BE2C (cell line): ENCODE measurements around the gene SCYGR4.

ENCODE experiments used
- DNase-seq: peaks from one replicate; pipeline ENCODE4 v3.0.0-alpha.2; 2020
- H3K27me3 ChIP-seq: fragments of 250-450 bp; sonication (Bioruptor Pico); 2 replicates; pipeline ENCODE4 v1.5.1; 2020; ENCODE audit warnings: mild to moderate bottlenecking
- H3K36me3 ChIP-seq: fragments of 250-450 bp; sonication (Bioruptor Pico); 2 replicates; pipeline ENCODE4 v1.5.1; 2020; ENCODE audit warnings: mild to moderate bottlenecking
- H3K4me1 ChIP-seq: fragments of 250-450 bp; sonication (Bioruptor Pico); 2 replicates; pipeline ENCODE4 v1.5.1; 2020
- H3K4me3 ChIP-seq: 2 replicates; pipeline ENCODE4 v1.5.1; 2011; ENCODE audit warnings: low read depth, low read length
- H3K9me3 ChIP-seq: fragments of 250-450 bp; sonication (Bioruptor Pico); 2 replicates; pipeline ENCODE4 v1.5.1; 2020
- TF ChIP-seq, protein P1 (sequence below): IDR thresholded peaks from 2 replicates; pipeline ENCODE4 v1.5.1; 2012; ENCODE audit warnings: mild to moderate bottlenecking, low read depth, low read length

The SCYGR4 gene

DNA sequence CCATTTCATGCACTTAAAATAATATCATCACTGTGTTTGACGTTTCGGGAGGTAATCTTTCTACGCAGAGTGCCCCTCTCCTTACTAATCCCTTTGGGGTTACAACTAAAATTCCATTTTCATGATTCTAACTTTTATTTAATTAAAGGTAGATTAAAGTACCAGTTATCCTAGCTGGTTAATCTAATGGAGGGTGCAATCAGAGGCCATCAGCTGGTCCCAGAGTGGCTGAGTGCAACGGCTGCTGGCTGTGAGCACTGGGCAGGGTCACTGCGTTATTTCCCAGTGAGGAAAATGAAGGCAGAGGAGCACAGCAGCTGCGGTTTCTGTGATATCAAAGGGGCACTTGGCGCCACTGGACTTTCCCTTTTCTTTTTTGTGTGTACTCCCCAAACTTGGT is 12.1 kb downstream of the SCYGR4 start:
- H3K4me1 ChIP-seq = no peaks in the 10 kb centered on the region; the same call in none of the 2 replicates
- H3K9me3 ChIP-seq = no peaks in the 10 kb centered on the region
- H3K27me3 ChIP-seq = no peaks in the 10 kb centered on the region
- peak; percentile 66 for DNase-seq
- TF ChIP-seq, protein P1, sequence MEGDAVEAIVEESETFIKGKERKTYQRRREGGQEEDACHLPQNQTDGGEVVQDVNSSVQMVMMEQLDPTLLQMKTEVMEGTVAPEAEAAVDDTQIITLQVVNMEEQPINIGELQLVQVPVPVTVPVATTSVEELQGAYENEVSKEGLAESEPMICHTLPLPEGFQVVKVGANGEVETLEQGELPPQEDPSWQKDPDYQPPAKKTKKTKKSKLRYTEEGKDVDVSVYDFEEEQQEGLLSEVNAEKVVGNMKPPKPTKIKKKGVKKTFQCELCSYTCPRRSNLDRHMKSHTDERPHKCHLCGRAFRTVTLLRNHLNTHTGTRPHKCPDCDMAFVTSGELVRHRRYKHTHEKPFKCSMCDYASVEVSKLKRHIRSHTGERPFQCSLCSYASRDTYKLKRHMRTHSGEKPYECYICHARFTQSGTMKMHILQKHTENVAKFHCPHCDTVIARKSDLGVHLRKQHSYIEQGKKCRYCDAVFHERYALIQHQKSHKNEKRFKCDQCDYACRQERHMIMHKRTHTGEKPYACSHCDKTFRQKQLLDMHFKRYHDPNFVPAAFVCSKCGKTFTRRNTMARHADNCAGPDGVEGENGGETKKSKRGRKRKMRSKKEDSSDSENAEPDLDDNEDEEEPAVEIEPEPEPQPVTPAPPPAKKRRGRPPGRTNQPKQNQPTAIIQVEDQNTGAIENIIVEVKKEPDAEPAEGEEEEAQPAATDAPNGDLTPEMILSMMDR = no peak
- no peaks in the 10 kb centered on the region for H3K36me3 ChIP-seq
- peak overlapping the region; percentile 2; the same call in 1 of the 2 replicates for H3K4me3 ChIP-seq

DNA sequence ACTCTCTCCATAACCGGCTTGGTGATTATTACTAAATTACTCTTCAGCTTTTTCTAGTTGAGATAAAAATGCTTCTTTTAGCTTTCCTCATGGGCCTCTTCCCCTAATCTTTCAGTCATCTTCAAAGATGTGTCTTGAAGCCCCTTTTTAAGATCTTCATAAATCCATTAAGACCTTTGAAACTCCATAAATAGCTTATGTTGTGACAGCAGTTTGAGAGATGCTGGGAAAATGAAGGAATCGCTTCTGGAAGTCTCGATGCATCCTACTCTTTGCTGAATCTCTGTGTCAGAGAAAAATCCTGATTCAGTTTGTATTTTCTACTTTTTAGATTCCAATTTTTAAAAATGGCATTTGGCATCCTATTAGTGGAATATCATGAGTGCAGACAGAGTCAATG is 13.0 kb downstream of the SCYGR4 start:
- Histone ChIP-seq H3K36me3 (no peaks in the 10 kb centered on the region), H3K27me3 (no peaks in the 10 kb centered on the region), H3K4me1 (no peaks in the 10 kb centered on the region; the same call in none of the 2 replicates), H3K9me3 (no peaks in the 10 kb centered on the region), H3K4me3 (no peak overlapping the region)
- TF ChIP-seq, protein P1 = no peak
- no peak for DNase-seq

DNA sequence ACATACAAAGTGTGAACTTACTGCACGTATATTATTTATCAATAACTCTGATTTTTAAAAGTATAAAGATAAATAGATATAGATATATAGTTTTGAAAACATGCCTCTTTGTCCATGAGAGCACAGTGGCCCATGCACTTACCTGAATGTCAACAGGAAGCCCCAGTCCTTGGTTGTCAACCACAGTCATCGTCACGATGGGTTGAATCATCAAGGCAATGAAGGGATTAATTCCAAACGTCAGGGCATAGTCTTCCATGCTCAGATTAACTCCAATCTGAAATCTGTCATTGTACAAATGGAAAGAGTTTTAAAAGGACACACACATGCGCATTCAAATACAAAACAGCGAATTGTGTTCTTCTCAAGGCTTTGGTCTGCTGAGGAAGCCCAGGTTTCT is 15.5 kb downstream of the SCYGR4 start:
- DNase-seq = no peak
- no peaks in the 10 kb centered on the region for H3K36me3 ChIP-seq
- H3K9me3 ChIP-seq = no peaks in the 10 kb centered on the region
- no peak overlapping the region for H3K4me3 ChIP-seq
- TF ChIP-seq, protein P1 = no peak
- no peaks in the 10 kb centered on the region for H3K27me3 ChIP-seq
- no peaks in the 10 kb centered on the region; the same call in 1 of the 2 replicates for H3K4me1 ChIP-seq

DNA sequence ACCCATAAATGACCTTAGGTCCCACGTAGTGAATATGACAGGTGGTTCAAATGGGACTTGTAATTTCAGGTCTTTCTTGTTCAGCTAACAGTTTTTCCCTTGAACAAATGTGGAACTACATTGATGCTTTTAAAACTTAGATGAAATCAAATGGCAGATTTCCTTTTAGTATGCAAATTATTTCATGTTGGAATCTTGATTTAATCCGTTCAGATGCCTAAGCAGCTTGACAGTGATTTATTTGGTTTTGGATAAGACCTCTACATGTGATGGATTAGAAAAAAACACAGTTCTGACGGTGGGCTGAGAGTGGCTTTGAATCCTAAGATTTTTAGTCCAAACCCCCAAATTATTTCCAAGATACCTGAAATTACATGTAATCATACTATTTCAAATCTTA is 16.9 kb downstream of the SCYGR4 start:
- no peaks in the 10 kb centered on the region for H3K36me3 ChIP-seq
- TF ChIP-seq, protein P1 = no peak
- no peaks in the 10 kb centered on the region; the same call in 1 of the 2 replicates for H3K4me1 ChIP-seq
- no peaks in the 10 kb centered on the region for H3K27me3 ChIP-seq
- no peaks in the 10 kb centered on the region for H3K9me3 ChIP-seq
- DNase-seq = no peak
- no peak overlapping the region for H3K4me3 ChIP-seq

- TF ChIP-seq, protein P1 = no peak
- Histone ChIP-seq H3K9me3 (no peaks in the 10 kb centered on the region), H3K36me3 (no peaks in the 10 kb centered on the region), H3K4me1 (no peaks in the 10 kb centered on the region; the same call in 1 of the 2 replicates), H3K27me3 (no peaks in the 10 kb centered on the region), H3K4me3 (no peak overlapping the region)
- no peak for DNase-seq
These were observed 25.4 kb downstream of the SCYGR4 start for GRCh38 chr2:227642656-227643055.

GRCh38 chr2:227643990-227644551 is 26.8 kb downstream of the SCYGR4 start:
- no peaks in the 10 kb centered on the region; the same call in 1 of the 2 replicates for H3K4me1 ChIP-seq
- TF ChIP-seq, protein P1 = no peak
- no peak for DNase-seq

More at GRCh38 chr2:227643990-227644551, 26.8 kb downstream of the SCYGR4 start:
- Histone ChIP-seq H3K36me3 (no peaks in the 10 kb centered on the region), H3K4me3 (no peak overlapping the region), H3K9me3 (no peaks in the 10 kb centered on the region), H3K27me3 (no peaks in the 10 kb centered on the region)
